Epidermal melanocyte (primary cell): ENCODE results near the gene SUGCT.
"Not testable (repeated sequence)": the region's sequence is repeated elsewhere in the genome, so short reads cannot be mapped to it uniquely, and the experiment has no call there.

Experiments
- DNase-seq: peaks from one replicate; pipeline ENCODE4 v3.0.0; 2011; ENCODE audit warnings: low spot score; ENCODE audit not compliant: insufficient read length

The SUGCT gene

DNA sequence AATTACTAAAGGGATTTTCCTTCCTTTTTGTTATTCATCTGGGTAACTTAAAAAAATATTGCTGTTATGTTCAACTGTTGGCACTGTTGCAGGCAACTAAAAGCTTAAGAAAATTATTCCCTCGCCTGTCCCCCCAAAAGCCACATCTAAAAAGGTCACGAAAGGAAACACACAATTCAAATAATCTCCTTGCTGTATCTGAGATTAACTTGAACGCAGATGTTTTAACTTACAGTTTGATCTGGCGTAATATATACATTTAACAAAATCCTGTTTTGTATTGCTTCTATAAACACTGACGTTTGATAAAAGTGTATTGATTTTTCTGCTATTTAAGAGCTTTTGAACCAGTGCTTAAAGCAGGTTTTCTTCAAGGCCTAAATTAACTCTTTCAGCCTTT, 432.1 kb downstream of the SUGCT start:
- DNase-seq, result no peak

DNA sequence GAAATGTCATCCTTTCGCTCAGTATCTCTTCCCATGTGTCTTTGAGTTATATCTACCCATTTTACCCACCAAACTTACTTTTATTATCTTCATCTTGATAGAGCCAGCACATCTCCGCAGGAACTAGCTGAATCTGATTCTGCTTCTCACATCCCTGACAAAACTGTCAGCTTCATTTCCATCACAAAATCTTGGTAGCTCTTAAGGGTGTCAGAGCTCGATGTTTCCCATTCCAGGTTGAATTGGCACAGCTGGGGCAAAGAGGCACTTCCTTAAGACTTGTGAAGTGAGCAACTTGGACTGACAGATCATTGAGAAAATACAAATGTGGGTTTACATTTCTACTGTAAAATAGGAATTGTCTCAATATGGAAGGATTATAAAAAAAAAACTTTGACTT, 434.5 kb downstream of the SUGCT start:
- no peak for DNase-seq

DNA sequence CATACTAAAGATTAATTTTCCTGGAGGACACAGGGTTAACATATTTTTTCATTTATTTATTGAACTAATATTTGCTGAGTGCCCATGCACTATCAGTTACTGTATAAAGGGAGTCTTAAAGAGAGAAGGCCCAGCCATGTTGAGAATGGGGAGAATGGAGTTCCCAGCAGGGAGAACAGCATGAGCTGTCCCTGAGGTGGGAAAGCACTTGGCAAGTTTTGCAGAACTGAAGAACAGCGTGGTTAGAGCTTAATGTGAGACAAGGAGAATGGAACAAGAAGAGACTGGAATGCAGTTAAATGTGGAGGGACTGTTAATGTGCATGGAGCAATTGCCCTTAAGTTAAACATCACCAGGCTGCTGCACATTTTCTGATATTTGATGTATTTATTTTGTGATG, 435.4 kb downstream of the SUGCT start:
- no peak for DNase-seq

DNA sequence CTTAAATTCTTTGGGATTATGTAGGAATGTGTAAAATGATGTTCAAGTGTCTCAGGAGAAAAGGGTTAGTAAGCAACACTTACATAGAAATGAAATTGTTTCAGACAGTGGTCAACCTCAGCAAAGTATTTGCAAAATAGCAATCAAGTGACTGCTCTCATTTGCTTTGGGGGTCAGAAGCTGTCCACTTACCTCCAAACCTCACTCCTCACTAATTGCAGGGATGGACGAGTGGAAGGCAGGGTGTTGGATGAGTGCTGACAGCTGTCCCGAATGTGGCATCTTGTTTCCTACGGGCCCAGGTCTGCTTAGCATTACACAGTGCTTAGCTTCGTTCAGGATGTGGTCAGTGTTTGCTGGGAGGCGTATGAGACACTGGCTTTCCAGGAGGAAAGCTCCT, 437.0 kb downstream of the SUGCT start:
- no peak for DNase-seq

DNA sequence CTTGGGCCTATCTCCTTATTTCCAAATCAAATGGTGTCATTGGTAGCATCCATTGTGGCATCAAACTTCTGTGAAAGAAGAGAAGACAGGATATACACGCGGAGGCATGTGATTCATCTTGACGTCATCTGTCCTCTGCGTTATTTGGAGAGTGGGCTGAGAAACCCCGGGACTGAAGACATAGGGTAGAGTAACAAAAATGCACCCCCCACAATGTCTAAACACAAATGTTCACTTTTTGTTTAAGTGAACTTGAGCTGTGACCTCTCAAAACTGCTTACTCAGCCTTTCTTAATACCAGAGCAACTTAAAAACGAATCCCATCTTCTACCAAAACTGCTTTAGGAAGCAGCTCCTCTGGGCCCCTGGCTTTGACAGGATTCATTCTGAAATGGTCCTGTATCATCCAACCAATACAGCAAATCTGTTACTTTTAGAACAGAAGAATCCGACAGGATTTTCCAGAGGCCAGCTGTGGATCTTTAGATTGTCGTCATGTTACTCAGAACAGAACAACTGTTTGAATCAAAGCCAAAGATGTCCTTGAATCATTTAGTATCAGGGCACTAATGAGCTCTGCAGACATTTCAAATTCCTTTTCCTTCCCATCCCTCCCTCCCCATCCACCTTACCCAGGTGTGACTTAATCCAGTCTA, 438.1 kb downstream of the SUGCT start:
- DNase-seq, result no peak

DNA sequence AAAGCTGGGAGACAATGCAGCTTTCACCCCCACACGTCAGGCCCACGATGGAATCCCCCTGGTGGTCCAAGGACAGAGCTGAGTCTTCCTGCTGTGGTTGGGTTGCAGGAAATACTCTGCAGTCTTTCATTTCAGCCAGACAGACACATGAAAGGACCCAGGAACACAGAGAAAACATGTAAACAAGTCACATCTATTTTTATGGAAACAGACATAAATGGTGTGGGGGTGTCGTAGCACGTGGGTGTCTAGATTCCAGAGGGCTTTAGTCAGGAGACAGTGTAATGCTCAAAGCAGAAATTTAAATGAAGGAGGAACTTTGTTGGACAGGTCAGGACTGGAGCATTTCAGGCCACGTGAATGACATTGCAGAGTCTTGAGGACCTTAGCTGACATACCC, 444.6 kb downstream of the SUGCT start:
- DNase-seq, result no peak

DNA sequence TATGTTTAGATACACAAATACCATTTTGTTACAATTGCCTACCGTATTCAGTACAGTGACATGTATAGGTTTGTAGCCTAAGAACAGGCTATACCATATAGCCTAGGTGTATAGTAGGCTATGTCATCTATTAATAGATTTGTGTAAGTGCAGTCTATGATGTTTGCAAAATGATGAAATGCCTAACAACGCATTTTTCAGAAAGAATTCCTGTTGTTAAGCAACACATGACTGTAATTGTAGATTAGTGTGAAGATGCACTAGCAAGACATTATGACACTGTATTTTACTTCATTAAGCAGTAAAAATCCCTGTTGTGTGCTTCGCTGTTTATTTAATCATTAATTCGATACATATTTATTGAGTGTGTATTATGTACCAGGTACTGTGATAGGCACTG, 446.0 kb downstream of the SUGCT start:
- no peak for DNase-seq

DNA sequence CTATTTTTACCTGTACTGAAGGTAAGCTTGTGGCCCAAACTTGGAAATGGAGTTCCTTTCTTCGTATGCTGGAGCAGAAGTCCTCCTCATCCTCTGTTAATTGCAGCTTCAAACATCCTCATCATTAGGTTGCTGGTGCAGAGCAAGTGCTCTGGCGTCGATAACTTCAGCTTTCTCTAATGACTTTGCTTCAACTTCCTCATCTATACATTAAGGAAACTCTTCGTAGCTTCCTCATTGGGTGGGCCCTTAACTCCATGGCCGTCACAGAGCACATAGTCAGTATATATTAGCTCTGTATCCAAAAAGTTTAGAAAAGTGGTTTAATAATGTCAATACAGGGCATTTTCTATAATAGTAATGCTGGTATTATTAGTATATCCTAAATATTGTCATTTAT, 447.7 kb downstream of the SUGCT start:
- no peak for DNase-seq

DNA sequence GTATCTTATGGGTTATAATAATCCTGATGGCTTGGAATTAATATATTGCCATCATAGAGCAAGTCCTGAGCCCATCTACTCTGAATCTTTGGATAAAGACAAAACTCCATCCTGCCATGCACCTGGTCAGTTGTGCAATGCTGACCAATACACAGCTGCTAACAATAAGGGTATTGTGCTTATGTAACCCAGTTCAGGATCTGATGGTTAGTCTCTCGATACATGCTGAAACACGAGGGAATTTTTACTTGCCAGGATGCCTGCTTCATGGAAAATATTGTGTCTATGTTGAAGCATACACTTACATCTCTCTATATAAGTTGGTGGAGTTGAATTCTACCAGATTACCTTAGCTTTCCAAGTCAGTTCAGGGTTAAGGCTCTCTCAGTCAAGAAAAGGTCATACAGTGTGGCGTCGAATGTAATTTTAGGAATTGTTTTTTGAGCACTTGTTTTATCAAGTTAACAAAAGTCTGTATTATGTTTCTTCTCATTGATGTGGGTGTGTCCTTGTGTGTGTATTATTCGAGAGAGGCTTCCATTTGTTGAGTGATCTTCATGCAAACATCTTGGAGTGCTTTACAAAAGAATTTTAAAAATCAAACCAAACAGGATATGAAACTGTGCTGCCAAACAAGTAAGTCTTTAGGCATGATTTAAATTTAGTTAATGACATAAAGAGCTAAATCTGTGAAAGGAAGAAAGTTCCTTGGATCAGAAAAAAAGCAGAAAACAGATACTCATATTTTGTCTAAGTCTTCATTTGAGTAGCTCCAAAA, 449.1 kb downstream of the SUGCT start:
- no peak for DNase-seq

DNA sequence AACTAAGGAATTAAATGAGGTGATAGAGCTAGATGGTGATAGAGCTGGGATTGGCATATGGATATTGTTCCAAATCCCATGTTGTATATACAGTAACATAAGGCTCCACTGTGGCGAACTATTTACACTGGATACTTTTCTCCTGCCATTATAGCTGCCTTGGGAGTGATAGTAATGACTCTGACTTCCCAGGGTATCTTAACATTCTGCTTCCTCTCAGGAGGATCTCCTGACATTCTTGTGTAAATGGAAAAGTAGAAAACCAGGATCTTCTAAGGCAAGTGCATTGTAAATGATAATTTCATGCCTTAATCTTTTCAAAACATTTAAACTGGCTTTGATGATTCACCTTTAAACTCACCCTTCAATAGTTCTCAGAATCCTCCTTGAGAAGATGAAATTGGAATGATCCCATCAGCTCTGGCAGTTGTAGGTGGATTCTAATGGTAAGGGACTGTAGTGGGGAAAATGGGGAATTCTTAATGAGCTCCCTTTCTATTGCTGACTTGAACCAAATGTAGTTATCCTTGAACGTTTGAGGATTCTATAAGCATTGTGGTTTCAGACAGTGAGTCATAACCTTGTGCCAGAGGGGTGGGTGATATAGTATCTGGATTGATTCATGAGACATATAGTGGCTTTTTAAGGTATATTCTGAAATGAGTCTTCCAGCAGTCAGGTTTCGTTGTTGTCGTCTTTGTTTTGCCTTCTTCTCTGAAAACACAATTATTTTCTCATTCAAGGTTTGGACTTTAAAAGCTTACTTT, 450.0 kb downstream of the SUGCT start:
- DNase-seq, result no peak

DNA sequence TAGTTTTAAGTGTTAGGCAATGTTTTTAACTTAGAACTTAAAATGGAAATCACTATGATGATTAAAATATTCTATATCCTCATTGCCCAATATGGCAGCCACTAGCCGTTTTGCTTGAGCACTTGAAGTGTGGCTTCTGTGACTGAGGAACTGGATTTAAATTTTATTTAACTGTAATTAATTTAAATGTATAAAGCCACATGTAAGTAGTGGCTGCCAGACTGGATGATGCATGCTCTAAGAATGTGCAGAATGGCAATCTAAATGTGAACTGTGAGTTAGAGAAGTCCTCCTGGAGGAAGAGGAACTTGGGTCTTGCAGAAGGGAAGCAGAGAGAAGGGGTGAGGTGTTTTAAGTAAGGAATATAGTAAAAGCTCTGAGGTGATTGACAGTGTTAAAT, 451.4 kb downstream of the SUGCT start:
- DNase-seq, result no peak

DNA sequence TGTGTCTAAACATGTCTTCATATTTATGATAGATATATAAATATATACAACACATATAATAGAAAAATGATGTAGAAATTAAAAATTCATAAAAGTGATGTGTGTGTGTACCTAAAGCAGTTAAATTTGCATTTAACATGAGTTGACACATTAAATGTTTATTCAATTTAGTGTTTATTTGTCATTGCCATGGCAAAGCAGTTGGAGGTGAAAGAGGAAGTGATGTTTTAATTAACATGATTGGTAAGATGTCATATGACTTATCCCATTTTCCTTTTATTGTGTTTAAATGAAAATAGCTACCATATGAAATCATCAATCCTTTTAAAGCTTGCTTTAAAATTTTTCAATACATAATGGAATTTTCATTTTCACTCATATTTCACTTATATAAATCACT, 452.6 kb downstream of the SUGCT start:
- DNase-seq, result no peak

DNA sequence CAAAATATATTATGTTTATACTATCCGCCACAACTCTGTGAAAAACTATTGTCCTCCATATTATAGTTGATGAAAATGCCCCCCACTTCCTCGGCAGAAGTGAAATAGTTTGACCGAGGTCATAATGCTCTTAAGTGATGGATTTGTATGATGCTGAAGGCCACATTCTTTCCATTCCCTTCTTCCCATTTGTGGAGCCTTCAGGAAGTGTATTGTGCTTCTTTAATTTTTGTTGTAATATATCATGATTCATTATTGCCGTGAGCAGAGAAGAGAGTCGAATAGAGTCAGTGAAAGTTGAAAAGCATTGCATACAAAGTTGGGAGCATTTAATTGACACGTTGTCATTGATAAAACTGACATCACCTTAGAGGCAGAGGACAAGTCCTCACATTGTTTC, 460.3 kb downstream of the SUGCT start:
- no peak for DNase-seq

DNA sequence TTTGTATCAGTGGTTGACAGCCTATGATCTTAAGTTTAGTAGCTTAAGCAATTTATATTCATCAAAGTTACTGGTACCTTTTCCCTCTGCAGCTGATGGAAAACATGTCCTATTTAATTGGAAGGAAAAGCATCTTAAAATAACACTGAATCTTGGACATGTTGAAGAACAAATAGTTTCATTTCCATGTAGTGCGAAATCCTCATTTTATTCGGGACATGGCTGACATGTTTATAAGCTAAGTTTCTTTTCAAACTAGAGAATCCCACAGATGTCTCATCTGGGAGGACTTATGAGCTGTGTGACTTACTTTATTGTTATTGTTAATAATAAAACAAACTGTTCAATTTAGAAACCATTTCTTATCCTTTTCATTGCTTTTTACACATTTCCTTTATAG, 461.0 kb downstream of the SUGCT start:
- DNase-seq, result no peak

DNA sequence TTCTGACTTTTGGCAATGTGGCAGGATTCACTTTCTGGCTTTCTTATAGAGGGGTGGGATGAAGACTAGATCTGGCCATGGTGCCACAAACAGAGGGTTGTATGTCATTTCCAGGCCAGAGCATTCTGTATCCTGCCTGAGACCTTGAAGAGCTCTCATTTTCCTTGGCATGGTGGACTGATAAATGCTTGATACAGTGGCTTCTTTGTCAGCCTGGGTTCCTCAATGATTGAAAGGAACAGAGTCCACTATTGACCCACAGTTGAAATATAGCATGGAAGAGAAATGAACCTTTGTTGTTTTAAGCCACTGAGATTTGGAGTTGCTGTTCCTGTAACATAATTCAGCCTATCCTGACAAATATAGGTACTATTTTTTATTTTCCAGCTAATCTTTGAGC, 462.7 kb downstream of the SUGCT start:
- peak; percentile 40 for DNase-seq

DNA sequence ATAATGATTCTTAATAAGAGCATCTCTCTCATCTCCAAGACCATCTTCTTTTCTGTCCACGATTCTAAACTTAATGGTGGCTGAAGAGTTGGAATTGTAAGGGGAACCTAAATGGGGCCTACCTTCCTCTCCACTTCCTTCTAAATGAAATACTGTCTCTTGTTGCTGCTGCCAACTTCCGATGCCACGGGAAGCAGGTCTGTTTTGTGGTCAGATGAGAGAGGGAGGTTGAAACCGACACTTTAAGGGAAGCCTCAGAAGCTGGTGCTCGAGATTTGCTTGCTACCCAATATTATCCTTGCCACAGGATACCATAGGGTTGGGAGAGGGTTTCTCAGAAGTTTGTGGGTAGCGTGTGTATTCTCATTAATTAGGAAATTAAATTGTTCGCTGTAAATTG, 464.1 kb downstream of the SUGCT start:
- DNase-seq, result no peak

DNA sequence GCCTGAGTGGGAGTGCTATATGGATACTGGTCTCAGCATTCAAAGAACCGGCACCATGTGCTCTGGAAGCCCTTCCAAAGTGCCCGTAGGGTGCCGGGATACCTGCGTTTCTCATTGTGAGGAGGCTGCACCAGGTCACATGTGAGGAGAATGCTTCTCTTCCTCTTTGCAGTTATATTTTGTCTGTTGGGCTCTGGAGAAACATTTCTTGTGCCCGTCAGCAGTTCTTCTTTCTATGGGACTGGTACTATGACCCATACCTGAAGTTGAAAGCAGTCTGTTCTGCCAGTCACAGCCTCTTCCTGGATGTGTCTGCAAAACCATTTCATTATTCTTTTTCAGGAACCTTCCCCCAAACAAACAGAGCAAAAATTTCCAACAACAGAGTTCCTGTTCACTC, 465.0 kb downstream of the SUGCT start:
- no peak for DNase-seq

DNA sequence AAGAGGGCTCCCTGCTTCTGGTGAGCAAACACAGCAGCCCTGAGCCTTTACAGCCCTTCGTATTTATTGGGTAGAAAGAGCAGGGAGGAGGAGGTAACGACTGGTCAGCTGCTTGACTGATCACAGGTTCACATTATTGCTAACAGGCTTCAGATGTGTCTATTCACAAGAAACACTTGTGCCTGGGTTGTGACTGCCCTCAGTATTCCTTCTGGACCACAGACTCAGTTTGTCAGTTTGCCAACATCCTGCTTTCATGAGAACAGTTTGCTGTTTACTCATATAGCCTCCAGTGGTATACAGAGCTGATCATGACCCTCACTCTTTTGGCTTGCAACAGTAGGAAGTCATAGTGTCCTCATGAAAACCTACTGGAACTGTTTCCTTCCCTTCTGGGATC, 467.5 kb downstream of the SUGCT start:
- DNase-seq, result not testable (repeated sequence)

DNA sequence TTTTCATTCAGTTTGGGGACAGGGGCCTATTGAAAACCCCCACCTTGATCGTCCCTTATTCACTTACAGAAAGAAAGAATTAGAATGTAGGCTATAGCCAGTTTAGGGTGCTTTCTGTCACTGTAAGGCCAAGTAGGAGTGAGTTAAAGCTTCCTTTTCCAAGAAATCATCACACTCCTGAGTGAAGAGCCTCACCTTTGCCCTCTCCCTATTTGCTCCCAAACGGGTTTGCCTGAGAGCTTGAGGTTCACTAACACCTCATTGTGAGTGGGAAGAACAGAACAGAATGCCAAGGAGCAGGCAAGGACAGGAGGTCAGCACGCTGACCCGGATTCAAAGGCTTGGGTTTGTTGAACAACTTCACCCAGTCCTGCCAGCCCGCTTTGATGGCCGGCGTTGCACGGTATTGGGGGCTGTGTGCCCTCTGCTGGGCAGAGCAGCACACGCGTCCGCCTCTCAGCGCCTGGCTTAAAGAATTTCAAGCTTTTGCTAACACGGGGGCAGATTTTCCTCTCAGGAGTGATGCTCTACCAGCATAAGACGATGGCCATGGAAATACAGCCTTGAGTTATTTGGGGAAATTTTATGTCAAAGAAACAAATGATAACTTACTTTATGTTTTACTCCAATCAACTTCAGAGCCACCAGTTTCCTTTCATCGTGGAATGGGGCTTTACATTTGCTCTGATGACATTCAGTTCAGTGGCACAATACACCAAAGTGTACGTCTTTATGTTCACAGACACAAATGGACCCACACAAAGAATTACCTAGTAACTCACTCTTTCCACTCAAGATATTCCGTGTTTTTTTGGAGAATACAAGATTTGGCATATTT, 470.0 kb downstream of the SUGCT start:
- DNase-seq, result peak; percentile 19

DNA sequence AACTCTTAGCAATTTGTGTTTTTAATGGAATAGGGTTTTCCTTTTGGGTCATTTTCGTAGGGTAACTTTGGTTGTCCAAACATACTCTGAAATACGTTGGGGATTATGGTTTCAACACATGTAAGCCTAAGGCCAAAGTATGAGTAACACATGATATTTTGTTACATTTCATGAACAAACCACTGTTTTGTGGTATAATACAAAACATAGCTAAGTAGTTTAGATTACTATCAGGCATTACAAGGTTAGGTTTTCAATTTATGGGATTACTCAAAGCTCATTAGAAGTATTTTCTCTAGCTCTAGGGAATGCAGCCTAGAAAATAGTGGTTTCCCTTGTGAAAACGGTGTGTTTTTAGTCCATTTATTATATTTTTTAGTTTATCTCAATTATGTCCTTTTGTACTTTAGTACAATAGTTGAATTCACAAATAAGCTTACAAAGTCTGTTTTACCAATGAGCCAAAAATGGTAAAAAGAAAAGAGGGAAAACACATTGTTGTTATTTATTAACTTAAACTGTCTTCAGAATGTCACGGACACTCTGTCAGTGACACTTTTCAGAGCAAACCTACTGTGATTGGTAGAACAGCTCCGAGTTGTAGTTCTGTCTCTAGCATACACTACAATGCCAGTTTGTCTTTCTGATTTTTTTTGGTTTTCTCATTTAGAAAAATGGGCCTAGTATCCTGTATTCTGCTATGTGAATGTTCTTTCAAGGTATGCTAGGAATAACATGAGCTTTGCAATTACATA, 473.7 kb downstream of the SUGCT start:
- DNase-seq, result no peak

DNA sequence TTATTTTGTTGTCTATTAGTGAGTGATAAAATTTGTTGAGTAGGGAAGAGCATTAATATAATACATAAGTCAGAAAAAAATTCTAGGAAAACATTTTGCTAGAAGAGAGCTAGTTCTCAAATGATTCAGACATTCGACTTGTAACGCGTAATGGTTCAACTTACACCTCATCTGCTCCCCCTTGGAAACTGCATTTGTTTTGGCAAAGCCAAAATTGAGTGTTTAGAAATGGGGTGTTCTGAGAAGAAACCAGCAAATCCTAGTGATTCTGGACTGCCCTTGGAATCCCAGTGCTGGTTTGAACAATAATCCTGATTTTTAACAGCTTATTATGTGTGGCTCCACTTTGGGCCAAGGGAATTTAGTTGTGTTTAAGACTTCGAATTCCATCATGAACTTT, 475.7 kb downstream of the SUGCT start:
- no peak for DNase-seq
